Dendritic cell treated with granulocyte-macrophage colony-stimulating factor and Interleukin-4, amounts not matched to agents 40 ng/mL and 50 ng/mL, for 4 days (primary cell): ENCODE results near the gene CARNS1.

Experiments used
- H3K27ac Mint-ChIP-seq: one replicate; pipeline ENCODE4 v1.8.0; 2022; ENCODE audit warnings: mild to moderate bottlenecking, mixed read lengths
- H3K27me3 Mint-ChIP-seq: one replicate; pipeline ENCODE4 v1.8.0; 2022; ENCODE audit warnings: mild to moderate bottlenecking, mixed read lengths
- H3K36me3 Mint-ChIP-seq: one replicate; pipeline ENCODE4 v1.8.0; 2022; ENCODE audit warnings: low read depth, mixed read lengths
- H3K4me1 Mint-ChIP-seq: one replicate; pipeline ENCODE4 v1.8.0; 2022; ENCODE audit warnings: low read depth, mixed read lengths
- H3K4me3 Mint-ChIP-seq: one replicate; pipeline ENCODE4 v1.8.0; 2022; ENCODE audit warnings: mild to moderate bottlenecking, moderate library complexity, mixed read lengths
- H3K9me3 Mint-ChIP-seq: one replicate; pipeline ENCODE4 v1.8.0; 2022; ENCODE audit warnings: mixed read lengths
- intact Hi-C: fragments of 100-400 bp; cut with micrococcal nuclease; formaldehyde crosslinking; loops from one replicate; pipeline ENCODE4 v1.15.0; 2022

CARNS1 gene

GRCh38 chr11:67450796-67451657 is 35.5 kb downstream of the CARNS1 start:
- intact Hi-C loops = no loop called here
- H3K4me1 Mint-ChIP-seq = peaks cover 71% of the 10 kb centered on the region
- H3K9me3 Mint-ChIP-seq = no peaks in the 10 kb centered on the region

GRCh38 chr11:67451658-67451976 is 36.1 kb downstream of the CARNS1 start:
- H3K27ac Mint-ChIP-seq = peak overlapping the region; percentile 87
- peaks cover 3% of the 10 kb centered on the region for H3K27me3 Mint-ChIP-seq
- no peak overlapping the region for H3K4me3 Mint-ChIP-seq
- H3K4me1 Mint-ChIP-seq = peaks cover 71% of the 10 kb centered on the region
- intact Hi-C loops = no loop called here
- H3K9me3 Mint-ChIP-seq = no peaks in the 10 kb centered on the region
- no peaks in the 10 kb centered on the region for H3K36me3 Mint-ChIP-seq

More at GRCh38 chr11:67450796-67451657, 35.5 kb downstream of the CARNS1 start:
- Mint-ChIP-seq H3K27me3 (peaks cover 3% of the 10 kb centered on the region), H3K4me3 (no peak overlapping the region), H3K36me3 (no peaks in the 10 kb centered on the region), H3K27ac (peak overlapping the region; percentile 87)

- Mint-ChIP-seq H3K27me3 (peaks cover 3% of the 10 kb centered on the region), H3K4me1 (peaks cover 69% of the 10 kb centered on the region), H3K36me3 (no peaks in the 10 kb centered on the region), H3K27ac (peak within 1 kb of the TSS; percentile 87), H3K9me3 (no peaks in the 10 kb centered on the region), H3K4me3 (peak within 1 kb of the TSS; percentile 43)
- intact Hi-C loops = no loop called here
Measured at GRCh38 chr11:67452141-67452952, 36.9 kb downstream of the CARNS1 start, which contains the start of gene GPR152. TSS of gene GPR152 (minus strand) at chr11:67452729. CDS start at chr11:67452724, 5 bp downstream.

- H3K27ac Mint-ChIP-seq = peak overlapping the region; percentile 21
- intact Hi-C loops = no loop called here
- H3K9me3 Mint-ChIP-seq = no peaks in the 10 kb centered on the region
- H3K4me1 Mint-ChIP-seq = peaks cover 54% of the 10 kb centered on the region
- H3K36me3 Mint-ChIP-seq = no peaks in the 10 kb centered on the region
- H3K4me3 Mint-ChIP-seq = no peak overlapping the region
- H3K27me3 Mint-ChIP-seq = peaks cover 1% of the 10 kb centered on the region
Measured at GRCh38 chr11:67453816-67454732, 38.6 kb downstream of the CARNS1 start.

- no peaks in the 10 kb centered on the region for H3K36me3 Mint-ChIP-seq
- H3K27ac Mint-ChIP-seq = peak within 1 kb of the TSS; percentile 21
- peaks cover 1% of the 10 kb centered on the region for H3K27me3 Mint-ChIP-seq
- intact Hi-C loops = no loop called here
- peaks cover 50% of the 10 kb centered on the region for H3K4me1 Mint-ChIP-seq
- H3K4me3 Mint-ChIP-seq = no peak within 1 kb of the TSS
- no peaks in the 10 kb centered on the region for H3K9me3 Mint-ChIP-seq
Measured at GRCh38 chr11:67455054-67455453, 39.6 kb downstream of the CARNS1 start, which contains the start of gene CABP4. TSS of gene CABP4 (plus strand) at chr11:67455354. CDS start at chr11:67455424, 70 bp downstream.

- Mint-ChIP-seq H3K4me3 (no peak overlapping the region), H3K36me3 (no peaks in the 10 kb centered on the region)
Measured at GRCh38 chr11:67456068-67456705, 40.7 kb downstream of the CARNS1 start.

GRCh38 chr11:67457453-67457852 is 42.0 kb downstream of the CARNS1 start:
- Mint-ChIP-seq H3K4me1 (peaks cover 32% of the 10 kb centered on the region), H3K9me3 (no peaks in the 10 kb centered on the region), H3K27ac (no peak overlapping the region), H3K27me3 (peaks cover 3% of the 10 kb centered on the region), H3K36me3 (no peaks in the 10 kb centered on the region), H3K4me3 (no peak overlapping the region)
- intact Hi-C loops = no loop called here

More at GRCh38 chr11:67456068-67456705, 40.7 kb downstream of the CARNS1 start:
- no peaks in the 10 kb centered on the region for H3K9me3 Mint-ChIP-seq
- intact Hi-C loops = no loop called here
- H3K27ac Mint-ChIP-seq = no peak overlapping the region
- peaks cover 3% of the 10 kb centered on the region for H3K27me3 Mint-ChIP-seq
- H3K4me1 Mint-ChIP-seq = peaks cover 45% of the 10 kb centered on the region

- peaks cover 3% of the 10 kb centered on the region for H3K27me3 Mint-ChIP-seq
- intact Hi-C loops = no loop called here
- peaks cover 29% of the 10 kb centered on the region for H3K4me1 Mint-ChIP-seq
- no peaks in the 10 kb centered on the region for H3K9me3 Mint-ChIP-seq
- H3K36me3 Mint-ChIP-seq = no peaks in the 10 kb centered on the region
- no peak overlapping the region for H3K27ac Mint-ChIP-seq
- H3K4me3 Mint-ChIP-seq = no peak overlapping the region
Measured at GRCh38 chr11:67458266-67458665, 42.8 kb downstream of the CARNS1 start.

GRCh38 chr11:67463186-67463585 is 47.7 kb downstream of the CARNS1 start:
- peaks cover 52% of the 10 kb centered on the region for H3K4me1 Mint-ChIP-seq
- H3K9me3 Mint-ChIP-seq = no peaks in the 10 kb centered on the region
- intact Hi-C loops = no loop called here
- no peak overlapping the region for H3K4me3 Mint-ChIP-seq
- H3K36me3 Mint-ChIP-seq = peaks cover 27% of the 10 kb centered on the region
- peak overlapping the region; percentile 96 for H3K27ac Mint-ChIP-seq
- peaks cover 9% of the 10 kb centered on the region for H3K27me3 Mint-ChIP-seq

GRCh38 chr11:67463680-67464410 is 48.4 kb downstream of the CARNS1 start:
- H3K9me3 Mint-ChIP-seq = no peaks in the 10 kb centered on the region
- intact Hi-C loops = no loop called here
- peak overlapping the region; percentile 96 for H3K27ac Mint-ChIP-seq
- peaks cover 57% of the 10 kb centered on the region for H3K4me1 Mint-ChIP-seq
- H3K27me3 Mint-ChIP-seq = peaks cover 9% of the 10 kb centered on the region
- peak overlapping the region; percentile 95 for H3K4me3 Mint-ChIP-seq
- peaks cover 33% of the 10 kb centered on the region for H3K36me3 Mint-ChIP-seq

- no peaks in the 10 kb centered on the region for H3K9me3 Mint-ChIP-seq
- peaks cover 60% of the 10 kb centered on the region for H3K4me1 Mint-ChIP-seq
- peaks cover 34% of the 10 kb centered on the region for H3K36me3 Mint-ChIP-seq
- H3K27me3 Mint-ChIP-seq = peaks cover 9% of the 10 kb centered on the region
- peak overlapping the region; percentile 95 for H3K4me3 Mint-ChIP-seq
- peak overlapping the region; percentile 96 for H3K27ac Mint-ChIP-seq
- intact Hi-C loops = loop anchor here (5.0 kb wide), 2 partner anchors 37 to 43 kb away; partner anchors contain the start of genes CDK2AP2, PITPNM1 and RPS6KB2
Measured at GRCh38 chr11:67464411-67465188, 49.1 kb downstream of the CARNS1 start.

- Mint-ChIP-seq H3K27me3 (peaks cover 9% of the 10 kb centered on the region), H3K9me3 (no peaks in the 10 kb centered on the region), H3K4me3 (peak overlapping the region; percentile 95), H3K4me1 (peaks cover 59% of the 10 kb centered on the region), H3K36me3 (peaks cover 34% of the 10 kb centered on the region), H3K27ac (peak overlapping the region; percentile 96)
- intact Hi-C loops = loop anchor here (5.0 kb wide), 2 partner anchors 38 to 42 kb away; partner anchors contain the start of genes CDK2AP2, PITPNM1 and RPS6KB2
Measured at GRCh38 chr11:67465189-67465510, 49.7 kb downstream of the CARNS1 start.
